Measurements from ENCODE around the gene IL1RAPL2.

- TF ChIP-seq, protein P1, sequence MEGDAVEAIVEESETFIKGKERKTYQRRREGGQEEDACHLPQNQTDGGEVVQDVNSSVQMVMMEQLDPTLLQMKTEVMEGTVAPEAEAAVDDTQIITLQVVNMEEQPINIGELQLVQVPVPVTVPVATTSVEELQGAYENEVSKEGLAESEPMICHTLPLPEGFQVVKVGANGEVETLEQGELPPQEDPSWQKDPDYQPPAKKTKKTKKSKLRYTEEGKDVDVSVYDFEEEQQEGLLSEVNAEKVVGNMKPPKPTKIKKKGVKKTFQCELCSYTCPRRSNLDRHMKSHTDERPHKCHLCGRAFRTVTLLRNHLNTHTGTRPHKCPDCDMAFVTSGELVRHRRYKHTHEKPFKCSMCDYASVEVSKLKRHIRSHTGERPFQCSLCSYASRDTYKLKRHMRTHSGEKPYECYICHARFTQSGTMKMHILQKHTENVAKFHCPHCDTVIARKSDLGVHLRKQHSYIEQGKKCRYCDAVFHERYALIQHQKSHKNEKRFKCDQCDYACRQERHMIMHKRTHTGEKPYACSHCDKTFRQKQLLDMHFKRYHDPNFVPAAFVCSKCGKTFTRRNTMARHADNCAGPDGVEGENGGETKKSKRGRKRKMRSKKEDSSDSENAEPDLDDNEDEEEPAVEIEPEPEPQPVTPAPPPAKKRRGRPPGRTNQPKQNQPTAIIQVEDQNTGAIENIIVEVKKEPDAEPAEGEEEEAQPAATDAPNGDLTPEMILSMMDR (IDR thresholded peaks at IDR 0.05; ENCODE audit: low read depth, low read length), result no peak
- TF ChIP-seq POLR2A (IDR thresholded peaks at IDR 0.05; ENCODE audit: extremely low read depth, insufficient read length), result no peak
Measured at GRCh38 chrX:104902070-104902469, 336.1 kb downstream of the IL1RAPL2 start.

All from NB4 (cell line).